Measurements from ENCODE around the gene ENOX1.

GRCh38 chr13:43663474-43664090 lies 123.2 kb downstream of the ENOX1 start:
- TF ChIP-seq, protein P1, sequence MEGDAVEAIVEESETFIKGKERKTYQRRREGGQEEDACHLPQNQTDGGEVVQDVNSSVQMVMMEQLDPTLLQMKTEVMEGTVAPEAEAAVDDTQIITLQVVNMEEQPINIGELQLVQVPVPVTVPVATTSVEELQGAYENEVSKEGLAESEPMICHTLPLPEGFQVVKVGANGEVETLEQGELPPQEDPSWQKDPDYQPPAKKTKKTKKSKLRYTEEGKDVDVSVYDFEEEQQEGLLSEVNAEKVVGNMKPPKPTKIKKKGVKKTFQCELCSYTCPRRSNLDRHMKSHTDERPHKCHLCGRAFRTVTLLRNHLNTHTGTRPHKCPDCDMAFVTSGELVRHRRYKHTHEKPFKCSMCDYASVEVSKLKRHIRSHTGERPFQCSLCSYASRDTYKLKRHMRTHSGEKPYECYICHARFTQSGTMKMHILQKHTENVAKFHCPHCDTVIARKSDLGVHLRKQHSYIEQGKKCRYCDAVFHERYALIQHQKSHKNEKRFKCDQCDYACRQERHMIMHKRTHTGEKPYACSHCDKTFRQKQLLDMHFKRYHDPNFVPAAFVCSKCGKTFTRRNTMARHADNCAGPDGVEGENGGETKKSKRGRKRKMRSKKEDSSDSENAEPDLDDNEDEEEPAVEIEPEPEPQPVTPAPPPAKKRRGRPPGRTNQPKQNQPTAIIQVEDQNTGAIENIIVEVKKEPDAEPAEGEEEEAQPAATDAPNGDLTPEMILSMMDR (IDR thresholded peaks at IDR 0.05), result no peak
- no peak for TF ChIP-seq EZH2phosphoT487 (IDR thresholded peaks at IDR 0.05)
- no peak for TF ChIP-seq EZH2 (IDR thresholded peaks at IDR 0.05)
